H9 (cell line): ENCODE results near the gene NHSL1. TPM values are rescaled to one million over a fixed set of nuclear protein-coding genes. Genes with fewer than 3 reads are reported as not detected.

Source experiments
- DNase-seq: peaks from one replicate; pipeline ENCODE4 v3.0.0-alpha.2; 2017
- H2AFZ ChIP-seq: one replicate; pipeline ENCODE4 v1.6.1; 2013; ENCODE audit warnings: mild to moderate bottlenecking, low read length, control low read depth, moderate library complexity
- H2AK5ac ChIP-seq: 2 replicates; pipeline ENCODE4 v1.6.1; 2013; ENCODE audit warnings: low read length, control low read depth, mixed read lengths; ENCODE audit not compliant: insufficient read length
- H2BK120ac ChIP-seq: one replicate; pipeline ENCODE4 v1.6.1; 2013; ENCODE audit warnings: low read depth, mild to moderate bottlenecking, low read length, control low read depth, inconsistent platforms; ENCODE audit not compliant: poor library complexity, severe bottlenecking
- H2BK12ac ChIP-seq: 2 replicates; pipeline ENCODE4 v1.6.1; 2013; ENCODE audit warnings: low read length, control low read depth, mixed read lengths, low read depth; ENCODE audit not compliant: insufficient read length
- H2BK15ac ChIP-seq: 2 replicates; pipeline ENCODE4 v1.6.1; 2013; ENCODE audit warnings: low read depth, low read length, control low read depth
- H2BK20ac ChIP-seq: one replicate; pipeline ENCODE4 v1.6.1; 2013; ENCODE audit warnings: low read depth, mild to moderate bottlenecking, low read length, control low read depth, inconsistent platforms; ENCODE audit not compliant: poor library complexity, severe bottlenecking
- H2BK5ac ChIP-seq: 2 replicates; pipeline ENCODE4 v1.6.1; 2013; ENCODE audit warnings: low read length, control low read depth, mixed read lengths; ENCODE audit not compliant: insufficient read length
- H3K14ac ChIP-seq: 2 replicates; pipeline ENCODE4 v1.6.1; 2013; ENCODE audit warnings: low read length, control low read depth; ENCODE audit not compliant: insufficient read depth
- H3K18ac ChIP-seq: 2 replicates; pipeline ENCODE4 v1.6.1; 2013; ENCODE audit warnings: low read depth, mild to moderate bottlenecking, mixed read lengths, low read length, control low read depth; ENCODE audit not compliant: insufficient read length
- H3K23ac ChIP-seq: 2 replicates; pipeline ENCODE4 v1.6.1; 2013; ENCODE audit warnings: low read length, control low read depth, mixed read lengths, low read depth; ENCODE audit not compliant: insufficient read length
- H3K23me2 ChIP-seq: 2 replicates; pipeline ENCODE4 v1.6.1; 2013; ENCODE audit warnings: low read depth, mild to moderate bottlenecking, mixed read lengths, low read length, control low read depth; ENCODE audit not compliant: insufficient read length, poor library complexity, severe bottlenecking
- H3K27ac ChIP-seq: 2 replicates; pipeline ENCODE4 v1.5.1; 2013; ENCODE audit warnings: low read length, control low read depth, mixed read lengths, low read depth; ENCODE audit not compliant: insufficient read length
- H3K27me3 ChIP-seq: 2 replicates; pipeline ENCODE4 v1.6.1; 2013; ENCODE audit warnings: low read length, control low read depth, inconsistent platforms; ENCODE audit not compliant: insufficient read depth
- H3K4ac ChIP-seq: 2 replicates; pipeline ENCODE4 v1.6.1; 2013; ENCODE audit warnings: low read depth, mild to moderate bottlenecking, control low read depth, inconsistent platforms, low read length, moderate library complexity
- H3K4me1 ChIP-seq: 2 replicates; pipeline ENCODE4 v1.6.1; 2013; ENCODE audit warnings: low read length, control low read depth, inconsistent platforms; ENCODE audit not compliant: insufficient read depth
- H3K4me2 ChIP-seq: 2 replicates; pipeline ENCODE4 v1.6.1; 2013; ENCODE audit warnings: low read length, control low read depth, mixed read lengths; ENCODE audit not compliant: insufficient read length, insufficient read depth
- H3K56ac ChIP-seq: 2 replicates; pipeline ENCODE4 v1.6.1; 2013; ENCODE audit warnings: low read depth, mild to moderate bottlenecking, mixed read lengths, low read length, control low read depth; ENCODE audit not compliant: insufficient read length
- H3K79me1 ChIP-seq: 2 replicates; pipeline ENCODE4 v1.6.1; 2013; ENCODE audit warnings: low read depth, mild to moderate bottlenecking, moderate library complexity, low read length, control low read depth, inconsistent platforms; ENCODE audit not compliant: insufficient read depth, poor library complexity, severe bottlenecking
- H3K79me2 ChIP-seq: 2 replicates; pipeline ENCODE4 v1.6.1; 2013; ENCODE audit warnings: low read length, control low read depth, inconsistent platforms; ENCODE audit not compliant: insufficient read depth
- H3K9ac ChIP-seq: 2 replicates; pipeline ENCODE4 v1.6.1; 2013; ENCODE audit warnings: low read length, control low read depth, mixed read lengths; ENCODE audit not compliant: insufficient read length; ENCODE audit errors: extremely low read depth
- H3K9me3 ChIP-seq: one replicate; pipeline ENCODE4 v1.6.1; 2013; ENCODE audit warnings: low read depth, low read length, inconsistent platforms; ENCODE audit not compliant: control insufficient read depth
- H3T11ph ChIP-seq: one replicate; pipeline ENCODE4 v1.6.1; 2013; ENCODE audit warnings: mild to moderate bottlenecking, low read length, control low read depth, inconsistent platforms
- H4K20me1 ChIP-seq: one replicate; pipeline ENCODE4 v1.6.1; 2013; ENCODE audit not compliant: control insufficient read depth, insufficient read length, insufficient read depth
- H4K5ac ChIP-seq: 2 replicates; pipeline ENCODE4 v1.6.1; 2013; ENCODE audit warnings: low read depth, mild to moderate bottlenecking, mixed read lengths, low read length, control low read depth; ENCODE audit not compliant: insufficient read length
- H4K8ac ChIP-seq: replicated peaks from 2 replicates; pipeline ENCODE4 v1.6.1; 2013; ENCODE audit warnings: low read length, control low read depth, mixed read lengths, low read depth; ENCODE audit not compliant: insufficient read length
- H4K91ac ChIP-seq: 2 replicates; pipeline ENCODE4 v1.6.1; 2013; ENCODE audit warnings: low read depth, mild to moderate bottlenecking, moderate library complexity, mixed read lengths, low read length, control low read depth; ENCODE audit not compliant: insufficient read length
- H3K27ac Mint-ChIP-seq, 3 experiments: 2 replicates in 2 of 3; 3 replicates in 1 of 3; pipeline ENCODE4 v1.8.0; 2020 to 2021; ENCODE audit warnings: mixed read lengths in 3 of 3, mild to moderate bottlenecking in 1 of 3, moderate library complexity in 1 of 3
- H3K27me3 Mint-ChIP-seq: 2 replicates; pipeline ENCODE4 v1.8.0; 2021; ENCODE audit warnings: low read depth, mild to moderate bottlenecking, moderate library complexity, mixed read lengths
- H3K36me3 Mint-ChIP-seq, 3 experiments: 2 replicates in 2 of 3; 3 replicates in 1 of 3; pipeline ENCODE4 v1.8.0; 2020 to 2021; ENCODE audit warnings: low read depth in 3 of 3, mixed read lengths in 3 of 3; ENCODE audit not compliant: insufficient read depth in 1 of 3
- H3K4me1 Mint-ChIP-seq, 2 experiments: 2 replicates each; pipeline ENCODE4 v1.8.0; 2020; ENCODE audit warnings: mixed read lengths in 2 of 2
- H3K4me3 Mint-ChIP-seq, 2 experiments: 2 replicates in 1 of 2; 3 replicates in 1 of 2; pipeline ENCODE4 v1.8.0; 2020 to 2021; ENCODE audit warnings: mild to moderate bottlenecking in 2 of 2, mixed read lengths in 2 of 2, moderate library complexity in 1 of 2
- H3K9me3 Mint-ChIP-seq, 2 experiments: 2 replicates in 1 of 2; 3 replicates in 1 of 2; pipeline ENCODE4 v1.8.0; 2020; ENCODE audit warnings: mild to moderate bottlenecking in 2 of 2, mixed read lengths in 2 of 2, moderate library complexity in 1 of 2
- CTCF ChIP-seq: fragments of 200-600 bp; sonication (generic); conservative IDR thresholded peaks from 3 replicates; pipeline ENCODE4 v1.8.0; 2021; ENCODE audit warnings: antibody characterized with exemption, mild to moderate bottlenecking
- WGBS: extraction: QIAGEN DNeasy Blood & Tissue Kit; methylation state at CpG from one replicate; pipeline ENCODE4 v1.1.7; 2013; ENCODE audit warnings: missing lambda C conversion rate, low lambda C conversion rate, mixed read lengths; ENCODE audit not compliant: insufficient read length; ENCODE audit errors: extremely low coverage; 5-methylcytosine and 5-hydroxymethylcytosine counted together
- total RNA-seq: library from RNA; stranded (reverse); gene quantifications from 2 replicates; pipeline ENCODE4 v1.2.1, GENCODE V29; 2021

Gene NHSL1
- total RNA-seq, 1 experiment from 2014 or later = 28.7 TPM

DNA sequence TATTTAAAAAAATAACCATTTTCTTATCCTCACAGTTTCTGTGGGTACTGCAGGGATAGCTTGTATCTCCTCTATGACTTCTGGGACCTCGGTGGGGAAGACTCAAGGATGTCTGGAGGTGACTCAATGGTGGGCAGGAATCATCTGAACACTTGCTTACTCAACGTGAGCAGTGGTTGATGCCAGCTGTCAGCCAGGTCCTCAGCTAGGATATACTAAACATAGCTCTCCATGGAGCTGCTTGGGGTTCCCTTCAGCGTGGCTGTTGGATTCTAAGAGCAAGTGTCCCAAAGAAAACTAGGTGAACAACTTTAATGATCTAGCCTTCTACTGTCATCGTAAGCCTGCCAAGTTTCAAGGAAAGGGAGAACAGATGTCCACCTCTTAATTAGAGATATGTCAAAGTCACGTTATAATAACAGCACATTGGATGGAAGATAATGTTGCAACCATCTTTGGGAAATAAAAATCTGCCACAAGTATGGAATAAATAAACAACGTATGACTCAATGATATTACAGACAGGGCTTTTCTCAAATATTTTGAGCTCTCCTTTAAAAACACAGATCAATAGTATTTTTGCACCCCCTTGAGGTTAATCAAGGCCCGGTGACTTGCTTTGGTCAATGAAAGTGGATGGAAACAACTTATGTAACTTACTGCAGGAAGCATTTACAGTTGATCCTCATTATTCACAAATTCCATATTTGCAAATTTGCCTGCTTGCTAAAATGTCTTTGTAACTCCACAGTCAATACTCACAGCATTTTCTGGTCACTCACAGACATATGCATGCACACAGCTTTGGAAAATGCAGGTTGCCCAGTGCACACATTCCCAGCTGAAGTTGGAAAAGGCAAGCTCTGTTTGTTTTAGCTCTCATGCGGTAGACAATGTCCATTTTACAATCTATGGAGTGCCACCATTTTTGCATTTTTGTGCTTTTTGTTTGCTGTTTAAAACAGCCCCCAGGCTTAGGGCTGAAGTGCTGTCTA, 101.9 kb downstream of the NHSL1 start:
- no peak overlapping the region for H4K8ac ChIP-seq

More for the DNA sequence above, 101.9 kb downstream of the NHSL1 start:
- Histone ChIP-seq H3K27ac (no peak overlapping the region), H3K14ac (no peak overlapping the region), H3K23ac (no peak overlapping the region), H4K5ac (no peak overlapping the region), H3K4me2 (no peak overlapping the region), H2BK20ac (no peak overlapping the region), H3T11ph (no peak overlapping the region), H4K20me1 (no peaks in the 10 kb centered on the region), H3K4me1 (no peaks in the 10 kb centered on the region), H4K91ac (no peak overlapping the region), H3K27me3 (no peaks in the 10 kb centered on the region), H3K79me2 (no peaks in the 10 kb centered on the region), H3K9ac (no peak overlapping the region), H2BK120ac (no peak overlapping the region), H2BK12ac (no peak overlapping the region), H3K4ac (no peak overlapping the region), H3K79me1 (no peaks in the 10 kb centered on the region), H2AK5ac (no peak overlapping the region), H2BK5ac (no peak overlapping the region), H3K23me2 (no peaks in the 10 kb centered on the region), H2BK15ac (no peak overlapping the region), H3K9me3 (no peaks in the 10 kb centered on the region), H3K18ac (no peak overlapping the region), H2AFZ (no peak overlapping the region), H3K56ac (no peak overlapping the region)
- no peak for DNase-seq
- Mint-ChIP-seq H3K27ac (no peak overlapping the region), H3K36me3 (no peaks in the 10 kb centered on the region), H3K4me1 (0 out of 4 replicates have a peak, but pooled peaks cover 0 to 6% of the 10 kb centered on the region in 2 experiments), H3K9me3 (no peaks in the 10 kb centered on the region), H3K4me3 (no peak overlapping the region), H3K27me3 (no peaks in the 10 kb centered on the region; the same call in 1 of the 2 replicates)
- WGBS = no CpG with 5 or more reads among the region's 8 CpGs
- no peak; the same call in 2 of the 3 replicates for TF ChIP-seq CTCF
